KG1 (cell line): Measurements from ENCODE around the gene JARID2.
"Not testable (repeated sequence)": the region's sequence is repeated elsewhere in the genome, so short reads cannot be mapped to it uniquely, and the experiment has no call there.

Experiments used
- DNase-seq: peaks from one replicate; lab custom pipeline; 2025; lab: John Stamatoyannopoulos, UW

The JARID2 gene

GRCh38 chr6:15310680-15311079 is 64.8 kb downstream of the JARID2 start:
- DNase-seq: no peak

- no peak for DNase-seq
Measured at GRCh38 chr6:15312500-15312899, 66.6 kb downstream of the JARID2 start.

GRCh38 chr6:15313367-15313766 is 67.5 kb downstream of the JARID2 start:
- DNase-seq: no peak

DNA sequence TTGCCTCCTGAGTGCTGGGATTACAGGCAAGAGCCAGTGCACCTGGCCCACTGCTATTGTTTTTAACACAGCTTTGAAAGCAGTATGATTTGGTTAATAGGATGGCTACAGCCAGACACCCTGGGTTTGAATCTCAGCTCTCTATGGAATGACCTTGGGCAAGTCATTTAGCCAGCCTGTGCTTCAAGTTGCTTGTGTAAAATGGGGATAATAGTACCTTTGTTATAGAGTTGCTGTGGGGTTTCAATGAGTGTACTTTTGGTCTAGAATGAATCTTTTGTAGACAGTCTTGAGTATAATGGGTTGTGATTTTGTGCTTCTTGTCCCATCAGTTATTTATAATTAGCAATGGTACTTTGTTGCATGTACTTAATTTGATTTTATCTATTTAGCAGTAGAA is 70.9 kb downstream of the JARID2 start:
- DNase-seq: no peak

GRCh38 chr6:15317251-15317650 is 71.4 kb downstream of the JARID2 start:
- DNase-seq: no peak

DNA sequence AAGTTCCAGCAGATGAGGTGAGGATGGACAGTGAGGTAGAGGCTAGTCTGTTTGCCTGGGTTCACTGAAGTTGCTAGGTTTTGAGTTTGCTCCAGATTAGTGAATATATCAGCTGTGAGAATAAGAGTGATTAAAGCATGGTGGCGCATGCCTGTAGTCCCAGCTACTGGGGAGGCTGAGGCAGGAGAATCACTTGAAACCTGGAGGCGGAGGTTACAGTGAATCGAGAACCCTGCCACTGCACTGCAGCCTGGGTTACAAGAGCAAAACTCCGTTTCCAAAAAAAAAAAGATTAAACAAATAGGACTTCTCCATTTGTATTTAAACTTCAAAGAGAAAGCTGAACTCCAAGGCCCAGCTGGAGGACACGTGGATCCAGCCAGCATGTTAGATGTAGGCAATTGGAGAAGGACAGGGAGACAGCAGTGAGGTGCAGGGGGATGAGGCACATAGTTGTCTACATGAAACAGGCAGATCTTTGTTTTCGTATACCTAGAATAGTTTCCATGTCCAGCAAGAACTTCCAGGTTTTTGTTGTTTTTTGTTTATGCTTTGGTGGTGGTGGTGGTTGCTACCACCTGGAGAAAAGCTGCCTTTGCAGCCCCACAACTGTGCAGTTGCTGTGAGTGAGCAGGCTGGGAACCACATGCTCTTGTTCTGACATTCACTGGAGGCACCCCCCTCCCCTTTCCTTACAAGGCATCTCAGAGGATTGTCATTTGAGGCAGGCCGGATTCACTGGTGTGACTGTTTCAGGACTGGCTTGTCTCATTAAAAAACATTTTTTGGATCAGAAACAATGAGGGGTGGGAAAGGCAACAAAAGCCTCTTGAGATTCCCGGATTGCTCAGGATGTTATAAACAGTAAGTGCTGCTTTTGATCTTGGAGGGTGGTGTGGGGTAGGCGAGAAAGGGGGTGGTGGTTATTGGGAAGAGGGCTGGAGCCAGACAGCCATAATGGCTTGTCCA is 72.3 kb downstream of the JARID2 start:
- no peak for DNase-seq

DNA sequence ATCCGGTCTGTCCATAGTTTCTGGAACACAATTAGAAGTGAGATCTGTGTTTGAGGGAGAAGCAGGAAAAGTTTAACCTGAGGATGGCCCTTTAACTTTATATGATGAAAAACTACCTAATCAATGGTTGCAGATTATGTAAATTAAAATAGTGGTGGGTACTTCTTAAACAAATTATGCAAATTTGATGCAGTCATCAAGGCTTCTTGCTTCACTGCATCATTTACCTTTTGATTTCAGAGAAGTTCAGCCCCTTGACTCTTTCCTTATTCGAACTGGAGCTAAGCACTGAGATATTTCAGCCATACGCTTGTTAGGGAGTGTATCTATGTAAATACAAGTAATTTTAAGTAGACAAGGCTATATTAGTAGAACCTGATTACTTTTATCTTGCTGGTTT is 73.8 kb downstream of the JARID2 start:
- DNase-seq: no peak

- no peak for DNase-seq
Measured at GRCh38 chr6:15320693-15321092, 74.8 kb downstream of the JARID2 start.

DNA sequence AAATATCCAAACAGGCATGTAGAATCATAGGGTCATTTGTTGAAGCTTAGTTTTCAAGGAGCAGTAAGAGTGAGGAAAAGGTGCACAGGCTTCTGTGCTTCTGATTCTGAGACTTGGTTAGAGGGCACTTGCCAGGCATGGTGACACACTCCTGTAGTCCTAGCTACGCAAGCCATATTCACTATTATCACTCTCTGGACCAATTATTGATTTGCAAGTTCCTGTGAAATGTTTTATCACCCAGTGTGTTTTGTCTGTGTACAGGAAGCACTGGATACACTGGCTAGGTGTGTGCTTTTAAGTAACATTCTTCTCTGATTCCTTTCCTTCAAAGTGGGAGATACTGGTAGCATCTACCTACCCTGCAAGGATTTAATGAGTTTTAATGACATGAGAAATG is 76.3 kb downstream of the JARID2 start:
- no peak for DNase-seq

DNA sequence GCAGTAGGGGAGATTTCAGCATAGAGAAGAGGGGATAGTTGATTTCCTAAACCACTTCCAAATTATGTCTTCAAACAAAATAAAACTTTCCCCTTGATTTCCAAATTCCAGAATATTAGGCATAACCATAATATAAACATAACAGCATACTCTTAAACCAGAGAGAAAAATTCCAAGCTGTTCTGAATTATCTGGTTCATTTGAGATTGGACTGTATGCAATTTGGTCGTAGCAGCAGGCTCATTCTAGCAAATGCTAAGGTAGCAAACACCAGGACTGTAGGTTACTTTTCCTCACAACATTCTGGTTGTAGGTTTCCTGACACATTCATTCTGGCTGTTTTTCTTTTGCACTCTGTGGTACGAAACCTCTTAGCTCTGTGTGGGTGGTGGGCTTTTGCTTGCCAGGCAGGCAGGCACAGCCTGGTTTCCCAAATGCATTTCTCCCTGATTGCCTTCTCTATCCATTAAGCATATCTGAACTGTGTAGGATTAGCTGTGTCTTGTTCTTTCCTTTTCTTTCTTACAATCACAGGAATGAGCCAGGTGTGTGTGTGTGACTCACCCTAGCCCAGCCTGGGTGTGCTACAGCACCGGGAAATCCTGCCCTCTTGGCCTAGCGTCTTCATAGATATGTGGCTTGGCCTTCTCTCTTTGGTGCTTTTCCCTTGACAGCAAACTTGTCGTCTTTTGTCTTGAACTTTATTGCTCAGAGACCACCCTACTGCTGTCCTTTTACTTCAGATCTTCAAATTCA is 77.1 kb downstream of the JARID2 start:
- no peak for DNase-seq

DNA sequence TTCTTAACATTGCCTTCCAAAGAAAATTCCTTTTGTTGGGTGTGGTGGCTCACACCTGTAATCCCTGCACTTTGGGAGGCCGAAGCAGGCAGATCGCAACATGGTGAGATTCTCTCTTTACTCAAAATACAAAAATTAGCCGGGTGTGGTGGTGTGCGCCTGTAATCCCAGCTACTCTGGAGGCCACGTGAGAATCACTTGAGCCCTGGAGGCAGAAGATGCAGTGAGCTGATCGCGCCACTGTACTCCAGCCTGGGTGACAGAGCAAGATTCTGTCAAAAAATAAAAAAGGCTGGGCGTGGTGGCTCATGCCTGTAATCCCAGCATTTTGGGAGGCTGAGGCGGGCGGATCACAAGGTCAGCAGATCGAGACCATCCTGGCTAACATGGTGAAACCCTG is 77.7 kb downstream of the JARID2 start:
- not testable (repeated sequence) for DNase-seq

DNA sequence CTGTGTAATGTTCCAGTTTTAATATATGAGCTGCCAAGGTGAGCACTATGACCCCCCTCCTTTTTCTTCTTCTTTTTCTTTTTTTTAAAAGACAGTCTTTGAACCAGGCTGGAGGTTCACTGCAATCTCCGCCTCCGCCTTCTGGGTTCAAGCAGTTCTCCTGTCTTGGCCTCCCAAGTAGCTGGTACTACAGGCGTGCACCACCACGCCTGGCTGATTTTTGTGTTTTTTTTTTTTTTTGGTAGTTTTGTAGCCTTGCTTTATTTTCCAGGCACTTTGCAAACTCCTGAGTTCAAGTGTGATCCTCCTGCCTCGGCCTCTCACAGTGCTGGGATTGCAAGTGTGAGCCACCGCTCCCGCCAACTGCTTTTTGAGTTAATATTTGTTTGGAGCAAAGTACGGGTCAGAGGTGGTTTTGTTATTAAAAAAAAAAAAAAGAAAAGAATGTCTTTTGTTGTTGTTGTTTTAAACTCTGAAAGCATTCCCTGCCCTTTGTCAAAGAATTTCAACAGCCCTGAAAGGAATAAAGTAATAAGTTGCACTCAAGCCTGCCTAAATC is 78.6 kb downstream of the JARID2 start:
- DNase-seq: no peak

DNA sequence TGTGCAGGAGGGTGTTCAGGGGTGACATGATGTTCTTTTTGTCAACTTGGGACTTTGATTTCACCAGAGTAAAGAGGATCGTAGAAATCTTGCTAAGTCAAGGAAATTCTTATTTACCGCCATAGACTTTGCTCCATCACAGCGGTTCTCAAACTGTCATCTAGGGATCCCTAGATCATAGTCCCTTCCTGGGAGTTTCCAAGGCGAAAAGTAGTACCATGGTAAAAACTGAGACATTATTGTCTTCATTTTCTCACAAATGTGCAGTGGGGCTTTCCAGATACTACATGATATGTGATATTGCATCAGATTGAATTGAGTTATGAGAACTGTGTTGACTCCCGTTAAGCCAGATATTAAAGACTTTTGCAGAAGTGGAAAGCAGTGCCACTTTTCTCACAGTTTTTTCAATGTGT is 79.7 kb downstream of the JARID2 start:
- DNase-seq: no peak

DNA sequence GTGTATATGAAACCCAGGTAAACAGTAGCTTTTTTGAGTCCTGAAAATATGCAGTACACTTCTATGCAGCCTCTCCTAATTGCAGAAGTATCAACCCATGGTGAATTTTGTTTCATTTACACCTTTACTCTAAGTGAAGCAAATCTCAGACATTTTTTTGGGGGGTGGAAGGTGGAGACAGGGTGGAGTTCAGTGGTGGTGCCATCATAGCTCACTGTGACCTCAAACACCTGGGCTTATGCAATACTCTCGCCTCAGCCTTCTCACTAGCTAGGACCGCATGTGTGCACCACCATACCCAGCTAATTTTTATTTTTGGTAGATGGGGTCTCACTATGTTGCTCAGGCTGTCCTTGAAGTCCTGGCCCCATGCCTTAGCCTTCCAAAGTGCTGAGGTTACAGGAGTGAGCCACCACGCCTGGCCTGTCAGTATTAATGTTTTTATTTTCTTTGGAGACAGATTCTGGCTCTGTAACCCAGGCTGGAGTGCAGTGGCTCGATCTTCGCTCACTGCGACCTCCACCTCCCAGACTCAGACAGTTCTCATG is 80.3 kb downstream of the JARID2 start:
- no peak for DNase-seq

DNA sequence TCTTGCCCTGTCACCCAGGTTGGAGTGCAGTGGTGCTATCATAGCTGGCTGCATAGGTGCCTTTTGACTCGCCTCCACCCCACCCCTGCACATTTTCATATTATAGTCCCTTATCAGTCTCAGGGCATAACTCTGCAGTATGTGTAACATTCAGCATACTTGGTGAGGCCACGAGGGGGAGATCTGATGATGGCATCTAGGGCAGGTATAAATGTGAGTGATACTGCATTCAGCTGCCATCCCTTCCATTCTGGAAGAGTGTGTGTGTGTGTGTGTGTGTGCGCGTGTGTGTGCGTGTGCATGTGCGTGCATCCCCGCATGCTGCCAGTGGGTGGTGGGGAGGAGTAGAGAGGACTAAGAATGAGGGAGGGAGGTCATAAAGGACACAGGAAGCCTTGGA is 81.4 kb downstream of the JARID2 start:
- no peak for DNase-seq

DNA sequence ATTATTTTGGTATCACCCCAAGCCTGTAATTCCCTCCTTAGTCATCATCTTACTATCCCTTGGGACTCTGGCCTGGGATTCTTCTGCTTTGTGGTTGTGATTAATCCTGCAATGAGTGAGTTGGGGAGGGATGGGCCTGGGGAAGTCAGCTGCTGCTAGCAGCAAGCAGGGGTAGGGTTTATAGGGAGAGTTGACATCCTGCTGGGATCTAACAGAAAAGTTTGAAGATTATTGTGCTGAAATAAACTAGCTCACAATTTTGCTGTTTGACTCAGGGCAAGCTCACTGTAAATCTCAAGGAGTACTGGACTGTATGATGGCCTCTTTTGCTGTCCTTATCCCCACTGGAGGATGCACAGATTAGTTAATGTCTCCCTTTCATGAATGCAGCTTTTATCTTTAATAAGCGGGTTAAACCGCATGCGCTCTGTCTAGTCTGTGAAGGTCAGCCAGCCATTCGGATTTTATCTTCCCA is 83.4 kb downstream of the JARID2 start:
- no peak for DNase-seq

DNA sequence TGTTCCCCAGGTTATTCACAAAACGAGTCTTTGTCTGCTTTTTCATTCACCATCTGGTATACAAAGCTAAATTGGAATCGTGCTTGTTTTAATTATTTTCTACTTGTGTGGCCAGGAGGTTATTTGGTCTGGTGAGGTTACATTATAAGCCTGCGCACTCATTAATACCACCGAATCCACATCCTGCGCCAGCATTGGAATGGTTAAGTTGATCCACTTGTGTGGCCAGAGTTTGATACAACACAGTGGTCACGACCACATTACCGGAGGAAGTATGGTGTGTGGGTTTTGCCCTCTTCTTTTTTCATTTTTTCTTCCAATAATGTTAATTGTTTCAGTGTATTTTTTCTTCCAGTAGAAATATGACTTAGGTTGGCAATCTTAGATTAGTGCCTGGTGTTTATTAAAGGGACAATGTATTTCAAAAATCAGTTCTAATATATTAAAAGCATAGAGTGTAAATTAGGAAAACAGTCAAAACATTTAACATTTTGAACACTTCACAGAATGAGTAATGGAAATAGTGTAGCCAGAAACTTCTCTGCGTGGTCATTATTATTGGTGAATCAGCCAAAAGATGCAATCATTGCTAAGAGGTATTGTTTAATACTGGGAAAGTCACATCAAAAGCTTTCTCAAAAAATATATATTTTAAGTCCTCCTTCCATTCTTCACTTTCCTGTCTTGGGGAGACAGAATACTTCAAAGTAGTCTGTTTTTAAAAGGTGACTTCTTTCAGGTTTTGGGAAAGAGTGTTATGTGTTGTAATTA is 84.5 kb downstream of the JARID2 start:
- DNase-seq: no peak

DNA sequence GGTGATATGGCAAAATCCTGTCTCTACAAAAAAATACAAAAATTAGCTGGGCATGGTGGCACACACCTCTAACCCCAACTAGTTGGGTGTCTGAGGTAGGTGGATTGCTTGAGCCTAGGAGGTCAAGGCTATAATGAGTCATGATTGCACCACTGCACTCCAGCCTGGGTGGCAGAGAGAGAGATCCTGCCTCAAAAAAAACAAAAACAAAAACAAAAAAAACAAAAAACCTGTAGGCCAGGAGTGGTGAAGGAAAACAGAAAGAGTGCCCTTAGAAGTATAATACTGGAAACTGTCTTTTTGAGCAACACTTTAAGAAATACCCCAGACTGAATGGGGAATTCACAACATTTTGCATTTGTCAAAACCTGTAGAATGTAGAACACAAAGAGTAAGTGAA is 85.3 kb downstream of the JARID2 start:
- DNase-seq: no peak

GRCh38 chr6:15331629-15332251 is 85.9 kb downstream of the JARID2 start:
- DNase-seq: no peak

GRCh38 chr6:15332446-15332845 is 86.6 kb downstream of the JARID2 start:
- no peak for DNase-seq

GRCh38 chr6:15335385-15335784 is 89.5 kb downstream of the JARID2 start:
- no peak for DNase-seq
